ENCODE measurements around the gene C3orf33. TPM values are rescaled to one million over a fixed set of nuclear protein-coding genes. Genes with fewer than 3 reads are reported as not detected.

Gene C3orf33
- total RNA-seq, 4 donors from 2014 or later, result 0.88 to 9.0 (median 2.7) TPM

GRCh38 chr3:155741101-155741500 is 65.0 kb downstream of the C3orf33 start:
- H3K27me3 ChIP-seq, result no peaks in the 10 kb centered on the region
- DNase-seq, result no peak
- no peaks in the 10 kb centered on the region for H3K4me1 ChIP-seq
- H3K9me3 ChIP-seq, result no peaks in the 10 kb centered on the region
- H3K4me3 ChIP-seq, result no peak overlapping the region
- TF ChIP-seq, protein P1, sequence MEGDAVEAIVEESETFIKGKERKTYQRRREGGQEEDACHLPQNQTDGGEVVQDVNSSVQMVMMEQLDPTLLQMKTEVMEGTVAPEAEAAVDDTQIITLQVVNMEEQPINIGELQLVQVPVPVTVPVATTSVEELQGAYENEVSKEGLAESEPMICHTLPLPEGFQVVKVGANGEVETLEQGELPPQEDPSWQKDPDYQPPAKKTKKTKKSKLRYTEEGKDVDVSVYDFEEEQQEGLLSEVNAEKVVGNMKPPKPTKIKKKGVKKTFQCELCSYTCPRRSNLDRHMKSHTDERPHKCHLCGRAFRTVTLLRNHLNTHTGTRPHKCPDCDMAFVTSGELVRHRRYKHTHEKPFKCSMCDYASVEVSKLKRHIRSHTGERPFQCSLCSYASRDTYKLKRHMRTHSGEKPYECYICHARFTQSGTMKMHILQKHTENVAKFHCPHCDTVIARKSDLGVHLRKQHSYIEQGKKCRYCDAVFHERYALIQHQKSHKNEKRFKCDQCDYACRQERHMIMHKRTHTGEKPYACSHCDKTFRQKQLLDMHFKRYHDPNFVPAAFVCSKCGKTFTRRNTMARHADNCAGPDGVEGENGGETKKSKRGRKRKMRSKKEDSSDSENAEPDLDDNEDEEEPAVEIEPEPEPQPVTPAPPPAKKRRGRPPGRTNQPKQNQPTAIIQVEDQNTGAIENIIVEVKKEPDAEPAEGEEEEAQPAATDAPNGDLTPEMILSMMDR (IDR thresholded peaks at IDR 0.05), result no peak
- no peak for TF ChIP-seq POLR2A (IDR thresholded peaks at IDR 0.05)
- no peaks in the 10 kb centered on the region for H3K36me3 ChIP-seq
- no peak overlapping the region for H3K27ac ChIP-seq
- intact Hi-C loops (cut with DNase I; ENCODE audit: low total_unique reads), result no loop called here

- no peak overlapping the region for H3K4me3 ChIP-seq
- no peaks in the 10 kb centered on the region for H3K27me3 ChIP-seq
- H3K27ac ChIP-seq, result no peak overlapping the region
- H3K36me3 ChIP-seq, result no peaks in the 10 kb centered on the region
- no peak for TF ChIP-seq POLR2A (IDR thresholded peaks at IDR 0.05)
- TF ChIP-seq, protein P1 (IDR thresholded peaks at IDR 0.05), result no peak
- DNase-seq, result no peak
- no peaks in the 10 kb centered on the region for H3K4me1 ChIP-seq
- H3K9me3 ChIP-seq, result no peaks in the 10 kb centered on the region
- intact Hi-C loops (cut with DNase I; ENCODE audit: low total_unique reads), result no loop called here
Observed at GRCh38 chr3:155739154-155739553, 66.9 kb downstream of the C3orf33 start.

- H3K27ac ChIP-seq, result no peak overlapping the region
- intact Hi-C loops (cut with DNase I; ENCODE audit: low total_unique reads), result no loop called here
- no peak for TF ChIP-seq POLR2A (IDR thresholded peaks at IDR 0.05)
- TF ChIP-seq, protein P1 (IDR thresholded peaks at IDR 0.05), result no peak
- no peaks in the 10 kb centered on the region for H3K9me3 ChIP-seq
- no peak overlapping the region for H3K4me3 ChIP-seq
- H3K4me1 ChIP-seq, result no peaks in the 10 kb centered on the region
- no peaks in the 10 kb centered on the region for H3K36me3 ChIP-seq
- DNase-seq, result no peak
- H3K27me3 ChIP-seq, result no peaks in the 10 kb centered on the region
Observed at GRCh38 chr3:155738580-155739076, 67.5 kb downstream of the C3orf33 start.

GRCh38 chr3:155737844-155738460 is 68.1 kb downstream of the C3orf33 start:
- no peaks in the 10 kb centered on the region for H3K9me3 ChIP-seq
- no peaks in the 10 kb centered on the region for H3K36me3 ChIP-seq
- no peak for DNase-seq
- TF ChIP-seq, protein P1 (IDR thresholded peaks at IDR 0.05), result no peak
- TF ChIP-seq POLR2A (IDR thresholded peaks at IDR 0.05), result no peak
- no peak overlapping the region for H3K4me3 ChIP-seq
- intact Hi-C loops (cut with DNase I; ENCODE audit: low total_unique reads), result no loop called here
- no peak overlapping the region for H3K27ac ChIP-seq
- H3K4me1 ChIP-seq, result no peaks in the 10 kb centered on the region
- H3K27me3 ChIP-seq, result no peaks in the 10 kb centered on the region

DNA sequence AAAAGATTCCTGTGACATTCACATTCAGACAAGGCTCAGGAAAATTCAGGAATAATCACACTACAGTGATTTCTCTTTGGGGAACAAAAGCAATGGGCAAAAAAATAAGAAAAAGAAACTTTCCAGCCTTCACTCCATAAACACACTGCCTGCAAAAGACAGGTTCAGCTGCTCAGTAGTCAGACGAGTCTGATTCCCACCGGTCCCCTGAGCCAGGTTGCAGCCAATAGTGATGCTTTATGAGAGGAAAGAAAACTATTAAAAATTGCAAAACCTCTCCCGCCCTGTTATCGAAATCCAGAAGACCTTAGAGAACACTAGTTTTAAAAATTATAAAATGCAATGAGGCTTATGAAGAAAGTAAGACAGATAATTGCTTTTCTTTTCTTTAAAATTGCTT is 69.7 kb downstream of the C3orf33 start:
- TF ChIP-seq, protein P1 (IDR thresholded peaks at IDR 0.05), result no peak
- TF ChIP-seq POLR2A (IDR thresholded peaks at IDR 0.05), result no peak
- no peak for DNase-seq
- Histone ChIP-seq H3K4me3 (no peak overlapping the region), H3K4me1 (no peaks in the 10 kb centered on the region), H3K9me3 (no peaks in the 10 kb centered on the region), H3K27ac (no peak overlapping the region), H3K27me3 (no peaks in the 10 kb centered on the region), H3K36me3 (no peaks in the 10 kb centered on the region)
- intact Hi-C loops (cut with DNase I; ENCODE audit: low total_unique reads), result no loop called here

Measured in uterus (tissue), 4 donors.